RPMI8226 (cell line): Measurements from ENCODE around the gene IL1RAPL2.
"Not testable (repeated sequence)": the region's sequence is repeated elsewhere in the genome, so short reads cannot be mapped to it uniquely, and the experiment has no call there.

Source experiments
- DNase-seq: peaks from one replicate; pipeline ENCODE4 v3.0.0-alpha.2; 2015

The IL1RAPL2 gene

DNA sequence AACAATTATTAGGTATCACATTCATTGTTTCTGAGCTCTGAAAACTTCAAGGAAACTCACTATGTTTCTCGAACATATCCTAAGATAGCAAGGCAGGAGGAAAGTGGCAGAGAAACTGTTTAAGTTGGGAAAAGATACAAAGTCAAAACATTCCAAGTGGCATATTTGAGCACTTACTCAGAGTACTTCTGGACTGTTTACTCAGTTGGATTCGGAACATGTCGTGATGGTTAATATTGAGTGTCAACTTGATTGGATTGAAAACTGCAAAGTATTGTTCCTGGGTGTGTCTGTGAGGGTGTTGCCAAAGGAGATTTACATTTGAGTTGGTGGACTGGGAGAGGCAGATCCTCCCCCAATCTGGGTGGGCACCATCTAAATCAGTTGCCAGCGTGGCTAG is 298.3 kb downstream of the IL1RAPL2 start:
- no peak for DNase-seq

DNA sequence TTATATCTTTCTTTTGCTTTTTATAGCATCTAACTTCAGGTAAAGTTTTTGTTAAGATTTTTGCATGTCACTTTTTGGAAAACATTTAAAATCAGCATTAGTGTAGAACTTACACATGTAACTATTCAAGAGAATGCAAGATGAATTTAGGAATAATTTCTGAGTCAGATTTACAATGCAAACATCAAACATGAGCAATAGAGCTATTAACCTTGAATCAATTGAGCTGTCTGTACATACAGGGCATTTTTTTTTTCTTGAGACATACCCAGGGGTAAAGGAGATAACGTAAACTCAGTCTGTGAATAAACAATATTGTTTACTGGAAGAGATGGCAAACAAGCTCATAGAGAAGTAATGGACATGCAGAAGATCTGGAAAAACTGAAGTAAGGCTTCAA is 311.5 kb downstream of the IL1RAPL2 start:
- DNase-seq: no peak

DNA sequence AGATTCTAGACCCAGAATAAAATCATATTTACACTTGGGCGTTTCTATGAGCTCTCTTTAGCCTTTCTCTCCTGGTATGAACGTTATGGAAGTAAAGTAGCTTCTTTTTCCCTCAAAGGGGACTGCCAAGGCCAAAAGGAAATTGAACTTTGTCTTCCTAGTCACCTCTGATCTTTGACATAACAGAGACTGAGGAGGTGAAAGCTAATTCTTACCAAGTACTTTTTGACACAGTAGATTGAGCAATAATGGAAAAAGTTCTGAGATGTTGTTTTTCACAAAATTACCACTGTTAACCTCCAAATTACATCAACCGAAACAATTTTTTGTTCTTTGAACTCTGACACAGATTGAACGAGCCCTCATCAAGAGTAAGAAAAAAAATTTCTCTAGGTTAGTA is 336.1 kb downstream of the IL1RAPL2 start:
- no peak for DNase-seq

DNA sequence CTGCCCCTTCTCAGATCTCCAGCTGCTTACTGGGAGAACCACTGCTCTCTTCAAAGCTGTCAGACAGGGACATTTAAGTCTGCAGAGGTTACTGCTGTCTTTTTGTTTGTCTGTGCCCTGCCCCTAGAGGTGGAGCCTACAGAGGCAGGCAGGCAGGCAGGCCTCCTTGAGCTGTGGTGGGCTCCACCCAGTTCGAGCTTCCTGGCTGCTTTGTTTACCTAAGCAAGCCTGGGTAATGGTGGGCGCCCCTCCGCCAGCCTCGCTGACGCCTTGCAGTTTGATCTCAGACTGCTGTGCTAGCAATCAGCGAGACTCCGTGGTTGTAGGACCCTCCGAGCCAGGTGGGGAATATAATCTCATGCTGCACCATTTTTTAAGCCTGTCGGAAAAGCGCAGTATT is 343.7 kb downstream of the IL1RAPL2 start:
- not testable (repeated sequence) for DNase-seq

DNA sequence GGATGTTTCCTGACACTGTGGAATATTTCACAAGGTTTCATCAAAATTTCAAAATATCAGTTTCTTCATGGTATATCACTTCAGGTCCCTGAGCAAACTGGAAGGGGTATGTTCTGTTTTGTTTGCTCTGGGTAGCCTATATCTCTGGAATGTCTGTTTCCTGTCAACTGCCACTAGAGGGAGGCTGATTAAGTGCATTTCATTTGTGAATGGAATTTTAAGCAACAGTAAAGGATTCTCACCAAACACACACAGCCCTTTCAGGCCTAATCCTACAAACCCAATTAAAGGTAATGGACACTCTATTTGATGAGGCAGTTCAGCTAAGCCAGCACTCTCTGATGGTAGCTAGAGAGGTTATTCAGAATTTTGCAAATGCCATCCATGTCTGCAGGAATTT is 347.3 kb downstream of the IL1RAPL2 start:
- DNase-seq: peak; percentile 2

DNA sequence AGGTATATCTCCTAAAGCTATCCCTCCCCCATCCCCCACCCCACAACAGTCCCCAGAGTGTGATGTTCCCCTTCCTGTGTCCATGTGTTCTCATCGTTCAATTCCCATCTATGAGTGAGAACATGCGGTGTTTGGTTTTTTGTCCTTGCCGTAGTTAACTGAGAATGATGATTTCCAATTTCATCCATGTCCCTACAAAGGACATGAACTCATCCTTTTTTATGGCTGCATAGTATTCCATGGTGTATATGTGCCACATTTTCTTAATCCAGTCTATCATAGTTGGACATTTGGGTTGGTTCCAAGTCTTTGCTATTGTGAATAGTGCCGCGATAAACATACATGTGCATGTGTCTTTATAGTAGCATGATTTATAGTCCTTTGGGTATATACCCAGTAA is 348.7 kb downstream of the IL1RAPL2 start:
- DNase-seq: not testable (repeated sequence)

DNA sequence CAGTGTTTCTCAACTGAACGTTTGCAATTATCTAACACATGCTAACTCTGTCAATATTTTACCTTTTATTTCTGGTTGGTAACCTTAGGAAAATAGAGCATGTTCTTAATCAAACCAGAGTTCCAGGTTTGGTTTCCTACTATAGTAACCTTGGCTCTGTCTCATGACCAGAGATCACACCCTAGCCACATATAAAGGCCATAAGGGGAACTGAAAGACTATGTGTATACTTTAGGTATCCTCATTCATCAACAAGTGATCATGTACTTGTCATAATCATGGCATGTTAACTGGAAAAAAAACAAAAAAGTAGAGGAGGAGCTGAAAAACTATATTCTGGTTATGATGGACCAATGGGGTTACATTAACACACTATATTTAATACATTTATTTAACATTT is 352.1 kb downstream of the IL1RAPL2 start:
- no peak for DNase-seq

DNA sequence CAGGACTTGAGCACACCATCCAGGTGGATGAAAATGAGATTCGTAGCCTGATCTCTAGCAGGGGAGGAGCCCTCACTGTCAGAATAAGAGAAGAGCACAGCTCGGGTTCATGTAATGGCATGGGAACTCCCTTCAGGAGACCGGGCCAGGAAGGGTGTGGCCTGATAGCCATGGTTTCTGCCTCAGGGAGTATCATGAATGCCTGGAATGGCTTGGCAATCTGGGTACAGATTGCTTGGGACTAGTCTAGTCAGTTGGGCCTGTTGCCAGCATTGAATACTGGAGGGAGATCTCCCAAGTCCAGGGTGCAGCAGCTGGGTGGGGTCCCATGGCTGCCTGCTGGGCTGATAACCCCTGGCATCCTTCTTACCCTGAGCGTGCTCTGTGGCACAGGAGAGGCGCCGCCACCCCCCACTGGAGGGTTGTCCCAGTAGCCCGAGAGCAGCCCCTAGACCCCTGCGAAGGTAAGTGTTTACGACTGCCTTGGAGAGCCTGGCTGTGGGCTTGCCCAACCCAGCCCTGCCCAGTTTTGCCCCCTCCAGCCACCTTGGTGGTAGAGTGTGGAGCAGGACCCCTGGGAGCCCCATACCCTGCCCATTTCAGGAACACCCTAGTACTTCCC is 355.7 kb downstream of the IL1RAPL2 start:
- no peak for DNase-seq

DNA sequence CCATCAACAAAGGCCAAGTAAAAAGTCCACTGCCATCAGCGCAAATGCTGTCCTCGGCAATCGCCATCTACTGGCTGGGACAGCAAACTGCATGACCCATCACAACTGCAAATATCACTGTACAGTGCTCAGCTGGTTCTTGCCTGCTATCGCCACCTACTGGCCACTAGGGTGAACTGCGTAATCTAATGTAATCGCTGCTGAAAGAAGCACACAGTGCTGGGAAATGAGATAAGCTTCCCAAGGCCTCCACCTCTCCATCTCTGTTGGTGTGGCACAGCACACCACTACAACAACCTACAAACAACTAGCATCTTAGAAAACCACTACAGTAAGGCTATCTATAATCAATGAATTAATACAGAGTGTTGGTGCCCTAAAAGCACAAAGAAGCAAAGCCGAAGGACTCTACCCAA is 356.2 kb downstream of the IL1RAPL2 start:
- DNase-seq: peak; percentile 68

DNA sequence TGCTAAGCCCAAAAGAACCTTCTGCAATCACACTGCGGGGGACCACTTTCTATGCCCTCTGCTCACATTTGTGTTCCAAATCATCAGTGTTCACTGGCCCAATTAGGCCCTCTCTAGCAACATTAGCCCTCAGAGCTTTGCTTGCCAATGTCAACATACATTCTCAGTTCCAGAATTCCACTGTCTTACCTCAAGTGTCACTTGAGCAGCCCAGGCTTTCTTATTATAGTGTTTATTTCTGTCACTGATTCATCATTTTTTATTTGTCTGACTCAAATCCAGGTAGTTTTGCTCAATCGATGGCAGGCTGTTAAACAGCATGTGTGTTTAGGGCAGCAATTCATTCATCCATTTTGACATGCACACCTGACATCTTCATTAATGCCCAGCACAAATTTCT is 363.3 kb downstream of the IL1RAPL2 start:
- DNase-seq: no peak

DNA sequence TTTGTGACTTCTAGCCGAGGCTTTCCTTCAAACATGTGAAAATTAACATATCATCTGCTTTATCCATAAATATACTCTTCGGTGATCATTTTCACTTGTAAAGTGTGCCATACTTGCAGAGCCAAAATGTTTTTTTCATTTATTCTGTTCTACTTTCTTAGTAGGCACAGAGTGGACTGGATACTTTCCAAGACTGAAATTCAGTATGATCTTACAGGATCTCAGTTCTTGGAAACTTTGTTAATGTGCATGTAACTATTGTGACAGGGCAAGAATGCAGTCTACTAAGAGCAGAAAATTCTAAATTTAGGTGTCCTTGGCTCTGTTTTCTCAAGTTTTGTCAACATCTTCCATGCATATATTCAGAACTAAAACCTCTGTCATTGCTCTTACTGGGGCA is 369.6 kb downstream of the IL1RAPL2 start:
- no peak for DNase-seq

DNA sequence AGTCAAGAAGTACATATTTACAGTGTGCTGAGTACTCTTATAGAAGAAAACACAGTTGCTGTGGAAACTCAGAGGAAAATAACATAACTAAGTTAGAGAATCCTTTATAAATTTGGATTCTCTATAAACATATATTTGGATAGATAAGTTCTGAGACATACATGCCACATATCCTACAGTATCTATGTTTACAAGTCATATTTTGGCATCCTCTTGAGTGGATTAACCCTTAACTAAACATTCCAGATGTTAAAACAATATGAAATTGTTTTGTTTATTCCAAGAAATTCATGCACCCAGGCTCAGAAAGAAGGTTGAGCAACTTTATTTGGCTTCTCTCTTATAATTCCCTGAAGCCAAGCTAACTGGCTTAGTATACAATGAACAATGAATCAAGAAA is 387.3 kb downstream of the IL1RAPL2 start:
- DNase-seq: no peak

DNA sequence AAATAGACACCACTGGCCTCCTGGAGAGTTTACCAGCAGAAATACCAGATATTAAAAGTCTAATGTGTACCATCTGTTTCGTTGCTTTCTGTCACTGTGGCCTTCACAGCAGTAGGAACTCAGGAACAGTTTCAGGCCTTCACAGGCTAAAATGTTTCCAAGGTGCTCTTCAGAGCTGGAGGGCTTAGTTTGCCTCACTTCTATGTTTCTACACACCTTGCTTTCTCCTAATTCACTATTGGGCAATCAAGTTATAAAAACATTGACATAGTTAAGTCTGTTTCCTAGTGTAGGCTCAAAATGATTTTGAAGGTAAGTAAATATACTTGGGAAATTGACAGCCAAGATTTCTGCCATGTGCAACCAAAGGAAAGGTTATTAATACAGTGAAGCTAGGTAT is 395.9 kb downstream of the IL1RAPL2 start:
- DNase-seq: no peak

DNA sequence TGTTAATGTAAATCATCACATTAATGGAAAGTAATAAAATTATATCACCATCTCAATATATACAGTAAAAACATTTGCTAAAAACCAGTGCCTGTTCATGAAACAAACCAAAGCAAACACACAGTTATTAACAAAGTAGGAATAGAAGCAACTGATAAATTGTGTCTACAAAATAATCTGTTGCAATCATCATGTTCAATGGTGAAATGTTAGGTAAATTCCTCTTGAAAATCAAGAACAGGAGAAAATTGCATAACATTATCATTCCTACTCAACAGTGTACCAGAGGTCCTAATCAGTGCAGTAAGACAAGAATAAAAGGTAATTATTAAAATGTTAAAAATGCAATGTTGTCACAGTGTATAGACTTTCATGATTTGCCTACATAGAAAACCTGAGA is 402.2 kb downstream of the IL1RAPL2 start:
- no peak for DNase-seq

DNA sequence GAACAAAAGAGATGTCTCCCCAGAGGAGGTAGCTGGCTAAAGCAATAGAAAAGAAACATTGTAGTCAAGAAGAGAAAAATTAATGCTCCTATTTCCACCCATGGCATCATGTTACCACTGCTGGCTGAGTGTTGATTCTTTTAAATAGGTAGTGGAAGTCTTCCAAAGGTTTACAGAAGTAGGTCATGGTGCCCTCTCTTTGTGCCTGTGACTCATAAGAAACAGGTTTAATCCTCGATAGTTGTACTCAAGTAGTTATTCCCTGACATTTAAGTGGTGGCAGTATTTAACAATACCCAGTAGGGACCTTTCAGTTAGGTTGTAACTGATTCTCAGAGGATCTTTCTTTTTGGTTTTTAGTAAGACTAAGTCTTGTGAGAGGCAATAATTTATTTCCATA is 406.7 kb downstream of the IL1RAPL2 start:
- no peak for DNase-seq

DNA sequence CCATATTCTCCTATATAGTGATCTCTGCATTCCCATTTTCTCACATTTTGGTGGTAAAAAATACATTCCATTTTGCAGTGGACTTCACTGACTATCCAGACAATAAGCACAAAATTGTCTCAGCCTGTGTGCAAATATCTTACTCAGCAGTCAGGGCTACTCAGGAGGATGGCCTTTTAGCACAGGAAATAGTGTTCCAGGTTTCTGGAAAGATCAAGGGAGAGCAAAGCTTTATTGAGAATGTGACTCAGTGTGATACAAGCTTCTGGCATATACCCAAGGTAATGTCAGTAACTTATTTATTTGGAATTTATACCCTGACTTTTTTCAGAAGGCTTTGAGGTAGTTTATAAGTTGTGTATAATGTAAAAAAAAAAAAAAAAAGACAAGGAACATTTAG is 421.1 kb downstream of the IL1RAPL2 start:
- no peak for DNase-seq

DNA sequence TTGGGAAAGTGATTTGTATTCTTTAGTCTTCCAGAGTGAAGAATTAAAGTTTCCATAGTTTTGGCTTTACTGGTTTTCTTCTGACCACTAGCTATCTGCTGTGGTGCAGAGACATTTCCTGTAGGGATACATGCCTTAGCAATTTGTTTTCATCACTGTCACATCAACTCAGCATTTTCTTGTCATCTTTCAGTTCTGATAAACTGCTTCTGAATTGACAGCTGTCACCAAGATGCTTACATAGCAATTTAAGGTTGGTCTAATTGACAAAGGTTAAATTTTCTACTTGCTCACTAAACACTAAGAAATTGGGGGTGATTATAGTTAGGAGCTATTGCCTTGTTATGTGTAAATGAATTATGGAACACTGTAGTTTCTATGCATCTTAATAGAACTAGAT is 422.0 kb downstream of the IL1RAPL2 start:
- no peak for DNase-seq

DNA sequence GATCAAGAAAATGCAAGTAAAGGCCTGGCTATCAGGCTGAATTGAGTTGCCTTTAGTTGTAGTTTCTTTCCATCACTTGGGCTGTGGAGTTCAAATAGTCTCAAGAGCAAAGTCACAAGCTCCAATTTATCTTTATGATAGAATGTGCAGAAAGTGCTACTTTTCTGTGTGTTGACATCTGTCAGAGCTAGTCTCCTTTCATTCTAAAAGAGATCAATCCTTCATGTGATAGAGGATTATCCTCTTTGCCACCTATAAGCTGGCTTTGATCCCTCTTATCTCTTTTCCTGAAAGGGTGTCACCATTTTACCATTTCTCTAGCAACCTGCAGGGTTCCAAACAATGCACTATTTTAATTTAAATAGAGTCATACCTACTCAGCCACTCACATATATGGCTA is 429.5 kb downstream of the IL1RAPL2 start:
- DNase-seq: no peak

DNA sequence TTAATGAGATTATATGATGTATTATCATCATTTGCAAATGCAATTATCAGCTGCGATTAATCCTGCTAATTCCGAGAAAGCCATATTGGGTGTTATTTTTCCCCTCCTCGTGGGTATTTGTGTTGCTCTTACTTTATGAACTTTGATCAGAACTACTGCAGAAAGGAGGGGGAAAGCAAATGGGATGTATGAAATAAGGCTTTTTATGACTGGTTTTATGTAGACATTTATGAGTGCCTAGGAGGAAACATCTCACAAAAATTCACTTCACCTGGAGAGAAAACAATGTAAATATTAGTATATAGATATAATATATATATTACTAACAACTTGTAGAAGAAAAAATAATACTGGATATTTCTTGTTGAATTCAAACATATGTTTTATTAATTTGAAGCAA is 440.1 kb downstream of the IL1RAPL2 start:
- DNase-seq: no peak

DNA sequence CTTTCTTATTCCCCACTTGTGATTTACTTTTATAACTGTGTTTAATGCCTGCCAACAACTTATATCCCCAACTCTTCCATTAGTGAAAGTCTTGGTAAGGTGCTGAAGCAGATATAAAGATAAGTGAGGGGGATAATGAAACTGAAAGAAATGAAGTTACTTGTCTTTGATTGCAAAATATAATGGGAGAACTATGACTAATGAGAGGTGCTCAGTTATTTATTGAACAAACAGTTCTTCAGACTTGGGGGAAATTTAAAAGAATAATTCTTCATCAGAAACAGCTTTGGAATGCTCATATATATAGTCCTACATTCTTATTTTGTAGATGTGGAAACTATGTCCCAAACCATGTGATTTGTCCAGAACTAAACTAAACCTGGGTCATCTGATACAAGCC is 441.0 kb downstream of the IL1RAPL2 start:
- DNase-seq: no peak

DNA sequence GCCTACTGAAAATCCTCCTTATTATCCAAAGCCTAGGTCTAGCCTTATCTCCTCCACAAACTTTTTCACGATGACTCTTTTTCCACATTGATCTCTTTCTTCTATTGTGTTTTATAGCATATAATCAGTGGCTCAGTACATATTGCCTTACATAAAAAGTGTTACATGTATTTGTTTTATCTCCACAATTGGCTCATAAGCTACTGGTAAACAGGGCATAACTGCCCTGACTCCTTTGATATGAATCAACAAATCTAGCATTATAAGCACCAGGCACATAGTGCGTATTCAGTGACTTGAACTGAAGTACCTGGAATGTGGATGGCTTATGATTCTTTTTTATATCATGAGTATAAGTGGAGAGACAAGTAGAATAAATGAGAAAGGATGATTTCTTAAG is 447.7 kb downstream of the IL1RAPL2 start:
- no peak for DNase-seq

DNA sequence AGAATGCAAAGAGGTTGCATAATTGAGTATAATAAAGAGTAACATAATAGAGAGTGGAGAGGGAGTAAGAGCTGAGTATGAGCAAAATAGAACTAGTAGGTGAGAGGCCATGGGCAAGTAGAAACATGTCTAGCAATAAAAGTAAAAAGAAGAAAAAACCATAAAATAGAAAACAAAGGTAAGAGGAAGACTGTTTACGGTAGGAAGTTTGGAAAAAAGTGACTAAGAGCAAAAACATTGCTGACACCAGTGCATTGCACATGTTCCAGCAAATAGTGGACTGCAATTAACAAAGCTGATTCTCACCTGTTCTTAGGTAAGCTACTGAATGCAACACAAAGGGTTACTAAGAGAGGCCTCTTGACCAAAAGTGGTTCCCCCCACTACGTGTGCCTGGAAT is 451.6 kb downstream of the IL1RAPL2 start:
- DNase-seq: no peak

DNA sequence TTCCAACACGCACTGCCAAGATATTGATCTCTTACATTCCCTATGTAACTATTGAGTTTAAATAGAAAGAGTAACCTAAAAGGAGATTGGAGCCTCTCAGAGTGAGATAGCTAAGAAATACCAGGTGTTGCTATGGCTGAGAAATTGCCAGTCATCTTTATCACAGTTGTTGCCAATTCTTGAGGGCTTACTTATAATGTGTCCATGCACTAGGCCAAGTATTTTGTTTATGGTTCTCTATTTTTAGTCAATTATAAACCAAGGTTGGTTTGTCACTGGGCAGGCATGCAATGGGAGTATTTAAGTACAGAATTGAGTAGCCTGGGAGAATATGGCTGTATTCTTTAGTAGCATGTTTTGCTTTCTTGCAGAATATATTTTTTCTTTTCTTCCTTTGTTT is 452.9 kb downstream of the IL1RAPL2 start:
- no peak for DNase-seq

DNA sequence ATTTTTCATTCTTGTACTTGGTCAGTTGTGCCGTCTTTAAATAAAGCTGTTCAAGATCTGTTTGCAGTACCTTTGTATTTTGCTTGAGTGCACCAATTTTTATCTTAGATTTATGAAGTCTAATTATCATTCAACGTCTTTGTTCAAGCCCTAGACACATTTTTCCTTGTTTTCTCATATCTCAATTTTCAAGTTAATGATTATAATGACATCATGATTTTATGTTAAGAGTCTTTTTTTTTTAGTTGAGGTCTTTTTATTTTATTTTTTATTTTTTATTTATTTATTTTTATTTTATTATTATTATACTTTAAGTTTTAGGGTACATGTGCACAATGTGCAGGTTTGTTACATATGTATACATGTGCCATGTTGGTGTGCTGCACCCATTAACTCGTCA is 463.0 kb downstream of the IL1RAPL2 start:
- not testable (repeated sequence) for DNase-seq

DNA sequence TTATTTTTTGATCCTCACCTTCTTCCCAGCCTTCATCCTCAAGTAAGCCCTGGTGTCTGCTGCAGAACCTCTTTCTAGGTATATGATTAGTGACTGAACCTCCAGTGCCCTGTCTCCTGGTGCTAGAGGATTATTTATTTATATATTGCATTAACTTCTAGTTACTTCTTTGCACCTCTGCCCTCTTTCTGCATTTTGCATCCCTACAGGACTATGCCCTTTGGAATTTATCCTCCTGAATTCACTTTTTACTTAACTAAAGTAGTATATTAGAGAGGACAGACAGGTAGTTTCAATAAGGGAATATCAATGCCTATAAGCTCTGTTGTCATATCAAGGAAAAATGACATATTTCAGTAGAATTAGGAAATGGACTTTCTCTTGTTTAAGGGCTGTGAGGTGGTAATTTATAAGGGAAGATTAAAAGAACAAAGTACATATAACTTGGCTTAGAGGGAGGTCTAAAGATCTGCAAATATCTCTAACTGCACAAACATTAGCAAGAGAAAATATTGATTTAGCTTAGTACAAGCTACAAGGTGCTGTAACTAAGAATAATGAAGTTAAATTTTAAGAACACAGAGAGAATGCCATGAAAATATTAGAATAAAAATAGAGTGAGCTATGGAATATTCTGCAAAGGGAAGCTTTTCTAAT is 472.8 kb downstream of the IL1RAPL2 start:
- no peak for DNase-seq
